K562 (cell line): ENCODE data around the gene BRMS1. TPM values are rescaled to one million over a fixed set of nuclear protein-coding genes. Genes with fewer than 3 reads are reported as not detected.
A peak's percentile ranks its signal among the peaks of the same experiment; 100 is the strongest.

Experiments
- ATF7 ChIP-seq: fragments of 450-650 bp; IDR thresholded peaks from 2 replicates; pipeline ENCODE4 v1.7.1; 2014; ENCODE audit warnings: mild to moderate bottlenecking, moderate library complexity
- CEBPB ChIP-seq: fragments of 450-650 bp; IDR thresholded peaks from 2 replicates; pipeline ENCODE4 v1.6.1; 2016; ENCODE audit warnings: missing genetic modification characterization, missing compliant biosample characterization
- CHD1 ChIP-seq: fragments of 200-600 bp; sonication (generic); IDR thresholded peaks from one replicate; pipeline ENCODE4 v1.6.1; 2012; ENCODE audit warnings: mild to moderate bottlenecking, moderate library complexity, low read length, inconsistent platforms
- KDM2B ChIP-seq: fragments of 250-450 bp; sonication (Bioruptor Pico); IDR thresholded peaks from 2 replicates; pipeline ENCODE4 v1.8.0; 2021; ENCODE audit warnings: mild to moderate bottlenecking, moderate library complexity
- KDM4B ChIP-seq, 2 experiments: fragments of 450-650 bp in 1 of 2; sonication (generic) in 1 of 2; IDR thresholded peaks; 2 replicates each; pipeline ENCODE4 v1.6.1; 2016 to 2017; ENCODE audit warnings: borderline replicate concordance in 2 of 2, antibody characterized with exemption in 1 of 2, low read depth in 1 of 2, mild to moderate bottlenecking in 1 of 2
- ZNF316 ChIP-seq: fragments of 450-650 bp; IDR thresholded peaks from 2 replicates; pipeline ENCODE4 v1.6.1; 2016
- polyA plus RNA-seq, 8 experiments: library from polyadenylated mRNA; depleted of rRNA in 4 of 8; stranded (reverse) in 5 of 8; unstranded in 3 of 8; fragments of >200 nt; fragmentation: Nextera tagmentation in 2 of 8; fragmentation: Illumina TruSeq in 1 of 8; extraction: Ambion mirVana in 2 of 8; extraction: Trizol in 1 of 8; gene quantifications; 2 replicates each; pipeline versions ENCODE4 v1.2.1 to v1.2.3, GENCODE V29; 2011 to 2014; ENCODE audit warnings: inconsistent platforms in 1 of 8, missing spikeins in 1 of 8
- total RNA-seq, 7 experiments: library from RNA; depleted of rRNA in 6 of 7; stranded (reverse); fragments of >200 nt in 6 of 7; fragmentation: Illumina TruSeq in 2 of 7; extraction: Trizol in 2 of 7; gene quantifications; 2 replicates each; pipeline versions ENCODE4 v1.2.1 to v1.2.3, GENCODE V29; 2011 to 2021; ENCODE audit warnings: low replicate concordance in 1 of 7
- TF ChIP-seq, protein P1 (sequence below): IDR thresholded peaks from 2 replicates; pipeline ENCODE4 v1.6.1; 2012; ENCODE audit warnings: low read depth, low read length, improper control_type of control experiment, borderline replicate concordance
- TF ChIP-seq, protein P2 (sequence below), 3 experiments: fragments of 200-800 bp in 1 of 3; fragments of 250-450 bp in 1 of 3; fragments of 450-650 bp in 1 of 3; sonication (Bioruptor Pico) in 1 of 3; sonication (Bioruptor generic) in 1 of 3; formaldehyde crosslinking in 1 of 3; IDR thresholded peaks; 2 replicates each; pipeline versions ENCODE4 v1.6.1 to v1.8.0; 2016 to 2022; ENCODE audit warnings: mild to moderate bottlenecking in 2 of 3, missing genetic modification characterization in 2 of 3, missing compliant biosample characterization in 1 of 3, moderate library complexity in 1 of 3
- TF ChIP-seq, protein P3 (sequence below): fragments of 200-400 bp; formaldehyde crosslinking; IDR thresholded peaks from 2 replicates; pipeline ENCODE4 v1.6.1; 2017; ENCODE audit warnings: mild to moderate bottlenecking, low read depth, low read length, moderate library complexity

Gene BRMS1
- total and polyA plus RNA-seq, 9 of the 15 experiments (the other 6 are each of a cell fraction or from before 2014, with no cell fraction given): 2.2 to 78.8 (median 33.4) TPM

DNA sequence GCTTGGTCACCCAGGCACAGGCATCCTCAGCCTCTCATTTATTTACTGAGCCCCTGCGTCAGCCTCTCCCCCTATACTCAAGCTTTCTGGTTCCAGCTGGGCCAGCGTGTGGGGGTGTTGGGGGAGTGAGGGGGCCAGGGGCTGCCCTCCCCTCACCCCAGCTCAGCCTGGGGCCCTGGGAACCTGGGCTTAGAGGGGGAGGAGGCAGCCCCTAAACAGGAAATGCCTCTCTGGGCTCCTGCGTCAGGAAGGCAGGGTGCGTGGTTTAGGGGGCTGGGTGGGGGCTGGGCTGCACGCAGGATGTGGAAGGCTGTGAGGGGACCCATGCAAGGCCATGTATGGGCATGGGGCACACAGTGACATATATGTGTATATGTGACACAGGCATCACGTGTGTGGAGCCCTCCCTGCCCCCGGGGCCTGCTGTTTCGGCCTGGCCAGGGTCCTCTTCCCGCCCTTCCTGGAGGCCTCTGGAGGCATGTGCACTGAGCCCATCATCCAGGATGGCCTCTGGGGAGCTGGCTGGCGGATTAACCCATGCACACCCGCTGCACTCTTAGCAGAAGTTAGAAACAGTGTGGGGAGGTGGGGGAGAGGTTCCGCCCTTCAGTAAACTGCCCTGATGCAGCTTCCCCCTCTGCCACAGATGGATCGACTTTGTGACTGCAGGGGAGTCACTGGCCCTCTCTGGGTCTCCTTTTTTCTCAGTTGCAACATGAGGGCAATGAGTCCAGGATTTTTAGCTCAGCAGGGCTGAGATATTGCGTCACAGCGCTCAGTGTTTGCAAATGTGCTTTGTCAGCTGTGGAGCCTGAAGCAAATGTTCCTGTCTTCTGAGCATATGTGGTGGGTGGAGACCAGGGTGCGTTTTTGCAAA, 26.9 kb downstream of the BRMS1 start (continued):
- TF ChIP-seq CEBPB: peak; percentile 97
- no peak for TF ChIP-seq KDM2B (CRISPR knock-in tag)
- no peak for TF ChIP-seq KDM4B (IDR thresholded peaks at IDR 0.05; ENCODE audit: borderline replicate concordance in 2 of 2, low read depth in 1 of 2)
- TF ChIP-seq, protein P1, sequence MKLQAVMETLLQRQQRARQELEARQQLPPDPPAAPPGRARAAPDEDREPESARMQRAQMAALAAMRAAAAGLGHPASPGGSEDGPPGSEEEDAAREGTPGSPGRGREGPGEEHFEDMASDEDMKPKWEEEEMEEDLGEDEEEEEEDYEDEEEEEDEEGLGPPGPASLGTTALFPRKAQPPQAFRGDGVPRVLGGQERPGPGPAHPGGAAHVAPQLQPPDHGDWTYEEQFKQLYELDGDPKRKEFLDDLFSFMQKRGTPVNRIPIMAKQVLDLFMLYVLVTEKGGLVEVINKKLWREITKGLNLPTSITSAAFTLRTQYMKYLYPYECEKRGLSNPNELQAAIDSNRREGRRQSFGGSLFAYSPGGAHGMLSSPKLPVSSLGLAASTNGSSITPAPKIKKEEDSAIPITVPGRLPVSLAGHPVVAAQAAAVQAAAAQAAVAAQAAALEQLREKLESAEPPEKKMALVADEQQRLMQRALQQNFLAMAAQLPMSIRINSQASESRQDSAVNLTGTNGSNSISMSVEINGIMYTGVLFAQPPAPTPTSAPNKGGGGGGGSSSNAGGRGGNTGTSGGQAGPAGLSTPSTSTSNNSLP: no peak
- TF ChIP-seq ZNF316: peak; percentile 44; the same call in 1 of the 2 replicates
- TF ChIP-seq, protein P2, sequence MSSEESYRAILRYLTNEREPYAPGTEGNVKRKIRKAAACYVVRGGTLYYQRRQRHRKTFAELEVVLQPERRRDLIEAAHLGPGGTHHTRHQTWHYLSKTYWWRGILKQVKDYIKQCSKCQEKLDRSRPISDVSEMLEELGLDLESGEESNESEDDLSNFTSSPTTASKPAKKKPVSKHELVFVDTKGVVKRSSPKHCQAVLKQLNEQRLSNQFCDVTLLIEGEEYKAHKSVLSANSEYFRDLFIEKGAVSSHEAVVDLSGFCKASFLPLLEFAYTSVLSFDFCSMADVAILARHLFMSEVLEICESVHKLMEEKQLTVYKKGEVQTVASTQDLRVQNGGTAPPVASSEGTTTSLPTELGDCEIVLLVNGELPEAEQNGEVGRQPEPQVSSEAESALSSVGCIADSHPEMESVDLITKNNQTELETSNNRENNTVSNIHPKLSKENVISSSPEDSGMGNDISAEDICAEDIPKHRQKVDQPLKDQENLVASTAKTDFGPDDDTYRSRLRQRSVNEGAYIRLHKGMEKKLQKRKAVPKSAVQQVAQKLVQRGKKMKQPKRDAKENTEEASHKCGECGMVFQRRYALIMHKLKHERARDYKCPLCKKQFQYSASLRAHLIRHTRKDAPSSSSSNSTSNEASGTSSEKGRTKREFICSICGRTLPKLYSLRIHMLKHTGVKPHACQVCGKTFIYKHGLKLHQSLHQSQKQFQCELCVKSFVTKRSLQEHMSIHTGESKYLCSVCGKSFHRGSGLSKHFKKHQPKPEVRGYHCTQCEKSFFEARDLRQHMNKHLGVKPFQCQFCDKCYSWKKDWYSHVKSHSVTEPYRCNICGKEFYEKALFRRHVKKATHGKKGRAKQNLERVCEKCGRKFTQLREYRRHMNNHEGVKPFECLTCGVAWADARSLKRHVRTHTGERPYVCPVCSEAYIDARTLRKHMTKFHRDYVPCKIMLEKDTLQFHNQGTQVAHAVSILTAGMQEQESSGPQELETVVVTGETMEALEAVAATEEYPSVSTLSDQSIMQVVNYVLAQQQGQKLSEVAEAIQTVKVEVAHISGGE (CRISPR knock-in tag; IDR thresholded peaks at IDR 0.05): no peak
- TF ChIP-seq ATF7: no peak
- no peak for TF ChIP-seq CHD1
- TF ChIP-seq, protein P3, sequence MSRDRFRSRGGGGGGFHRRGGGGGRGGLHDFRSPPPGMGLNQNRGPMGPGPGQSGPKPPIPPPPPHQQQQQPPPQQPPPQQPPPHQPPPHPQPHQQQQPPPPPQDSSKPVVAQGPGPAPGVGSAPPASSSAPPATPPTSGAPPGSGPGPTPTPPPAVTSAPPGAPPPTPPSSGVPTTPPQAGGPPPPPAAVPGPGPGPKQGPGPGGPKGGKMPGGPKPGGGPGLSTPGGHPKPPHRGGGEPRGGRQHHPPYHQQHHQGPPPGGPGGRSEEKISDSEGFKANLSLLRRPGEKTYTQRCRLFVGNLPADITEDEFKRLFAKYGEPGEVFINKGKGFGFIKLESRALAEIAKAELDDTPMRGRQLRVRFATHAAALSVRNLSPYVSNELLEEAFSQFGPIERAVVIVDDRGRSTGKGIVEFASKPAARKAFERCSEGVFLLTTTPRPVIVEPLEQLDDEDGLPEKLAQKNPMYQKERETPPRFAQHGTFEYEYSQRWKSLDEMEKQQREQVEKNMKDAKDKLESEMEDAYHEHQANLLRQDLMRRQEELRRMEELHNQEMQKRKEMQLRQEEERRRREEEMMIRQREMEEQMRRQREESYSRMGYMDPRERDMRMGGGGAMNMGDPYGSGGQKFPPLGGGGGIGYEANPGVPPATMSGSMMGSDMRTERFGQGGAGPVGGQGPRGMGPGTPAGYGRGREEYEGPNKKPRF: no peak
